ENCODE data around the gene RSPO4. TPM values are rescaled to one million over a fixed set of nuclear protein-coding genes. Genes with fewer than 3 reads are reported as not detected.

The RSPO4 gene
- total and polyA plus RNA-seq, 9 donors, result 0.04 to 0.53 (median 0.31) TPM; not detected in 4

DNA sequence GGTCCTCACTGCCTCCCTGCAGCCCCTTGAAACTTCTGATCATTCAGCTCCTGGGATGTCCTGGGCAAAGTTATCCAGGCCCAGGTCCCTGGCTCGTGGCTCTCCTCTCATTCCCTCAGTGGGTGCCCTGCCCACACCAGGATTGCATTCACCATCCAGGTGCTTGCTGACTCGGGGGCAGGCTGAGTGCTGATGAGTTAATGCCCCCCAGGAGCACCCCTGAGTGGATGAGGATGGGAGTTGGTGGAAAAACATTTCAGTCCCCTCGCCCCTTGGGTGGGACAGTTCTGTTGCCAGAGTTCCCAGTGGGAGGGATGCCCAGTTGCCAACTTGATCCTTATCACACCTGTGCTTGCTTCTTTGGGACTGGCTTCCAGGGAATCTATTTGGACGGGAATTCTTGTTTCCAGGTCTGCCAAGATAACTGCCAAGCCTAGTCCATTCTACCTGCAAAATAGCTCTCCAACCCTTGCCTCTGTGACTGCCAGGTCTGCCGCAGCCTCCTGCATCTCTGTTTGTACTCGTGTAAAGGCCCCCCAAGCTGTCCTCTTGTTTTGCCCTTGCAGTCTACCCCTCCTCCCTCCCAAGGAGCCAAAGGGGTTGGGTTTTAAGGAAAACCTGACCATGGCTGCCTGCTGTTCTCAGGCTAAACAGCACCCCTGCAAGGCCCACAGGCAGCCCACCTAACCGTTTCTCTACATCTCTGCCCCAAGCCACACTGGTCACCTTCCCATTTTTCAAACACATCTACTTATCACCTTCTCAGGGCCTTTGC is 11.6 kb upstream of the RSPO4 start:
- no peaks in the 10 kb centered on the region for H3K9me3 ChIP-seq
- no peak overlapping the region for H3K4me3 ChIP-seq
- no peak for DNase-seq
- H3K4me1 ChIP-seq (ENCODE audit: insufficient read depth), result no peaks in the 10 kb centered on the region
- TF ChIP-seq POLR2A (IDR thresholded peaks at IDR 0.05), result no peak
- TF ChIP-seq, protein P1, sequence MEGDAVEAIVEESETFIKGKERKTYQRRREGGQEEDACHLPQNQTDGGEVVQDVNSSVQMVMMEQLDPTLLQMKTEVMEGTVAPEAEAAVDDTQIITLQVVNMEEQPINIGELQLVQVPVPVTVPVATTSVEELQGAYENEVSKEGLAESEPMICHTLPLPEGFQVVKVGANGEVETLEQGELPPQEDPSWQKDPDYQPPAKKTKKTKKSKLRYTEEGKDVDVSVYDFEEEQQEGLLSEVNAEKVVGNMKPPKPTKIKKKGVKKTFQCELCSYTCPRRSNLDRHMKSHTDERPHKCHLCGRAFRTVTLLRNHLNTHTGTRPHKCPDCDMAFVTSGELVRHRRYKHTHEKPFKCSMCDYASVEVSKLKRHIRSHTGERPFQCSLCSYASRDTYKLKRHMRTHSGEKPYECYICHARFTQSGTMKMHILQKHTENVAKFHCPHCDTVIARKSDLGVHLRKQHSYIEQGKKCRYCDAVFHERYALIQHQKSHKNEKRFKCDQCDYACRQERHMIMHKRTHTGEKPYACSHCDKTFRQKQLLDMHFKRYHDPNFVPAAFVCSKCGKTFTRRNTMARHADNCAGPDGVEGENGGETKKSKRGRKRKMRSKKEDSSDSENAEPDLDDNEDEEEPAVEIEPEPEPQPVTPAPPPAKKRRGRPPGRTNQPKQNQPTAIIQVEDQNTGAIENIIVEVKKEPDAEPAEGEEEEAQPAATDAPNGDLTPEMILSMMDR (IDR thresholded peaks at IDR 0.05), result no peak
- no peak for TF ChIP-seq EP300 (IDR thresholded peaks at IDR 0.05)
- H3K36me3 ChIP-seq, result no peaks in the 10 kb centered on the region
- 62 to 74% (median 72%) methylated on average over 7 of the region's 7 CpGs for WGBS, 3 donors
- intact Hi-C loops (cut with DNase I), result no loop called here
- H3K27ac ChIP-seq, result no peak overlapping the region
- H3K27me3 ChIP-seq, result no peaks in the 10 kb centered on the region

DNA sequence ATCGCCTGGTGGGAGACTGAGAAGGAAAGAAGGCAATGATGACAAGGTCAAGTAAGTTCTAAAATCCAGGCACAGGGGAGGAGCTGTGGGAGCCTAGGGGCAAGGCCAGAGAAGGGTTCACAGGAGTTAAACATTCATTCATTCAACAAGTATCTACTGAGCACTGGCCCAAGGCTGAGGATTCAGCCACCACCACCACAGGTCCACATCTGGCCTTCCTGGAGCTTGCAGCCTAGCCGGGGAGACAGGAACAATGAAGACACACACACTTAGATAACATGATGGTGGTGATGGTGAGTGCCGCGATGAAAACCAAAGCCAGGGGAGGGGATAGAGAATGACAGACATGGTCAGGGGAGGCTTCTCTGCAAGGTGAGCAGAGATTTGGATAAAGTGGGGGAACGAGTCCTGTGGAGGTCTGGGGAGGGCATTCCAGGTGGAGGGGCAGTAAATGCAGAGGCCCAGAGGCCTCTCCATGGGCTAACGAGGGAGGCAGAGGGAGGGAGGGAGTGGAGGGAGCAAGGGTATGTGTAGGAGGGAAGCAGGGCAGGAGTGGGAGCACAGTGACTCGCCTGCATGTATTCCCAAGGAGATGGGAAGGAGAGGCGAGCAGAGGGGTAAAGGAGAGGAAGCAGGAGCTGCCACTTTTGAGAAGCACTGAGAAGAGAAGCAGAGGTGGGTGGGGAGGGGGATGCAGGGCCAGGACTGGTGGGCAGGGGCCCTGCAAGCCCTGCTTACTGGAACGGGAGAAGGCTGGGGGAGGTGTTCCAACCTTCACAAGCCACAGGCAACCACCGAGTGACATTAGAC is 10.5 kb upstream of the RSPO4 start:
- Histone ChIP-seq H3K27ac (no peak overlapping the region), H3K36me3 (no peaks in the 10 kb centered on the region), H3K9me3 (no peaks in the 10 kb centered on the region), H3K4me3 (no peak overlapping the region), H3K27me3 (no peaks in the 10 kb centered on the region), H3K4me1 (ENCODE audit: insufficient read depth) (no peaks in the 10 kb centered on the region)
- WGBS, 3 donors, result 35 to 36% (median 36%) methylated on average over 10 of the region's 10 CpGs
- intact Hi-C loops (cut with DNase I), result no loop called here
- no peak for DNase-seq
- TF ChIP-seq POLR2A (IDR thresholded peaks at IDR 0.05), result no peak
- TF ChIP-seq, protein P1 (IDR thresholded peaks at IDR 0.05), result no peak
- no peak for TF ChIP-seq EP300 (IDR thresholded peaks at IDR 0.05)

DNA sequence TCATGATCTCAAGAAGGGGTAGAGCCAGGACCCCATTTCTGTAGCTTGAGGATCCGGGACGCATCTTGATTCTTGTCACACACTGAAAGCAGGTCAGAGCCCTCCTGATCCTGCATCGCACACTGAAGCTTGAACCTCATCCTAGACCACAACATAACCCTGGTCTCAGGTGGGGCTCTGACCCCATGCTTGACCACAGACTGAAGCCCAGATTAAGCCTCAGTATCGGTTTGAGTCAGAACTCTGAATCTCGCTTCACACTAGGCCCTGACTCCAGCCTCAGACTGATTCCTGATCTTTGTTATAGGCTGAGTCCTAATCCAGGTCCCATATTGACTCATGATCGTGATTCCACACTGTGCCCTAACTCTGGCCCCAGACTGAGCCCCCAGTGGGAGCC is 8.5 kb upstream of the RSPO4 start:
- Histone ChIP-seq H3K9me3 (no peaks in the 10 kb centered on the region), H3K4me1 (ENCODE audit: insufficient read depth) (no peaks in the 10 kb centered on the region), H3K27ac (no peak overlapping the region), H3K4me3 (no peak overlapping the region), H3K36me3 (no peaks in the 10 kb centered on the region), H3K27me3 (no peaks in the 10 kb centered on the region)
- intact Hi-C loops (cut with DNase I), result no loop called here
- 94 to 98% (median 97%) methylated on average over 6 of the region's 6 CpGs for WGBS, 3 donors
- no peak for DNase-seq
- TF ChIP-seq, protein P1 (IDR thresholded peaks at IDR 0.05), result no peak
- no peak for TF ChIP-seq EP300 (IDR thresholded peaks at IDR 0.05)
- TF ChIP-seq POLR2A (IDR thresholded peaks at IDR 0.05), result no peak

DNA sequence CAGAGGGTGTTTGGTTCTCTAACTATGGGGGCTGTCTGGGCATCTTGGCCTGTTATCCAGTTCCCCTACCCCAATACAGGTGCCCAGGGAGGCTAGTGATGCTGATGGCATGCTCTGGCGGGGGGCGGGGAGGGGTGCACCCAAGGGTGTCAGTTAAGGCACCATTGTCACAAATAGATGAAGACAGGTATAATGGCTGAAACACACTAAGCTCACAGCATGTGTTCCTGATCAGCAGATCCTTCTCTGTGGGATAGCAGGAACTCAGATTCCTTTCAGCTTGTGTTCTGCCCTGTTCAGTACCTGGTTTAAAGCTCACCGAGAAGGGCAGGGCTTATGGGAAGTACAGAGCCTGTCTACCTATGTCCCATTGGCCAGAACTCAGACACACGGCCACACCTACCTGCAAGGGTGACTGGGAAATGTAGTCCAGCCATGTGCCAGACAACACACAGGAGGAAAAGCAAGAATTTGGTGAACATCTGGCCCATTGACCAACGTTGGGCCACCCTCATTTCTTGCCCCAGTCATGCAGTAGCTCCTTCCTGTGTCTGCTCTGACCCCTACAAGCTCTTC is 3.4 kb upstream of the RSPO4 start:
- H3K27ac ChIP-seq, result no peak overlapping the region
- H3K9me3 ChIP-seq, result no peaks in the 10 kb centered on the region
- no peak for DNase-seq
- H3K27me3 ChIP-seq, result no peaks in the 10 kb centered on the region
- TF ChIP-seq, protein P1 (IDR thresholded peaks at IDR 0.05), result no peak
- TF ChIP-seq EP300 (IDR thresholded peaks at IDR 0.05) (no peak), POLR2A (IDR thresholded peaks at IDR 0.05) (no peak)
- H3K4me1 ChIP-seq (ENCODE audit: insufficient read depth), result no peaks in the 10 kb centered on the region
- no peaks in the 10 kb centered on the region for H3K36me3 ChIP-seq
- H3K4me3 ChIP-seq, result no peak overlapping the region
- WGBS, 3 donors, result 38 to 48% (median 41%) methylated on average over 5 of the region's 5 CpGs
- intact Hi-C loops (cut with DNase I), result no loop called here
